ENCODE data around the gene MRPL43.
A peak's percentile ranks its signal among the peaks of the same experiment; 100 is the strongest.
"Not testable (repeated sequence)": the region's sequence is repeated elsewhere in the genome, so short reads cannot be mapped to it uniquely, and the experiment has no call there.

The MRPL43 gene

GRCh38 chr10:100986952-100987684, at the start of gene MRPL43, which contains the start of gene TWNK:
Gene MRPL43, minus strand, starts transcription at chr10:100987497. Its CDS starts 54 bp downstream, at chr10:100987443.
Gene TWNK, plus strand, starts transcription at chr10:100987543. Its CDS starts 668 bp downstream, at chr10:100988211.
- peak; percentile 47 for DNase-seq

GRCh38 chr10:101036726-101037125, 49.4 kb upstream of the MRPL43 start:
- no peak for DNase-seq

- no peak for DNase-seq
These were observed 48.8 kb upstream of the MRPL43 start for GRCh38 chr10:101035916-101036702.

GRCh38 chr10:101035314-101035713, 48.0 kb upstream of the MRPL43 start:
- no peak for DNase-seq

- not testable (repeated sequence) for DNase-seq
These were observed 47.1 kb upstream of the MRPL43 start for GRCh38 chr10:101034404-101034803.

GRCh38 chr10:101033276-101033675, 46.0 kb upstream of the MRPL43 start:
- no peak for DNase-seq

- DNase-seq: peak; percentile 16
These were observed 45.4 kb upstream of the MRPL43 start for GRCh38 chr10:101032637-101033224.

- peak; percentile 7 for DNase-seq
These were observed 44.7 kb upstream of the MRPL43 start for GRCh38 chr10:101031796-101032636.

- peak; percentile 36 for DNase-seq
These were observed 44.0 kb upstream of the MRPL43 start, which contains the start of the genes PDZD7 and SFXN3 for GRCh38 chr10:101031128-101031795. Gene PDZD7, minus strand, starts transcription at chr10:101031129. Its CDS starts 910 bp downstream, at chr10:101030219. Gene SFXN3, plus strand, starts transcription at chr10:101031234. Its CDS starts 3,461 bp downstream, at chr10:101034695.

- DNase-seq: no peak
These were observed 43.3 kb upstream of the MRPL43 start for GRCh38 chr10:101030496-101031127.

- DNase-seq: no peak
These were observed 42.4 kb upstream of the MRPL43 start for GRCh38 chr10:101029520-101030295.

GRCh38 chr10:101028446-101029337, 41.4 kb upstream of the MRPL43 start:
- no peak for DNase-seq

- DNase-seq: no peak
These were observed 39.9 kb upstream of the MRPL43 start for GRCh38 chr10:101027106-101027720.

GRCh38 chr10:101022967-101023705, 35.8 kb upstream of the MRPL43 start:
- DNase-seq: no peak

GRCh38 chr10:101021692-101022251, 34.5 kb upstream of the MRPL43 start:
- no peak for DNase-seq

GRCh38 chr10:101021239-101021638, 33.9 kb upstream of the MRPL43 start:
- DNase-seq: no peak

- DNase-seq: no peak
These were observed 33.3 kb upstream of the MRPL43 start for GRCh38 chr10:101020427-101021075.

GRCh38 chr10:101019440-101019703, 32.1 kb upstream of the MRPL43 start:
- DNase-seq: no peak
